Mucosa of stomach (tissue), 1 donor: ENCODE measurements around the gene GLO1.

ENCODE experiments used
- H3K27me3 ChIP-seq: one replicate; pipeline ENCODE4 v1.7.0; 2013; ENCODE audit warnings: mild to moderate bottlenecking, low read length; ENCODE audit not compliant: control insufficient read depth, insufficient read depth
- H3K36me3 ChIP-seq: one replicate; pipeline ENCODE4 v1.7.0; 2013; ENCODE audit warnings: low read length; ENCODE audit not compliant: control insufficient read depth, insufficient read depth
- H3K4me1 ChIP-seq: one replicate; pipeline ENCODE4 v1.7.0; 2013; ENCODE audit warnings: mild to moderate bottlenecking, low read length; ENCODE audit not compliant: control insufficient read depth, insufficient read depth
- H3K4me3 ChIP-seq: one replicate; pipeline ENCODE4 v1.7.0; 2013; ENCODE audit warnings: low read length
- H3K9ac ChIP-seq: one replicate; pipeline ENCODE4 v1.7.0; 2013; ENCODE audit warnings: mild to moderate bottlenecking, low read length, moderate library complexity
- H3K9me3 ChIP-seq: one replicate; pipeline ENCODE4 v1.7.0; 2013; ENCODE audit warnings: mild to moderate bottlenecking, low read length, moderate library complexity; ENCODE audit not compliant: control insufficient read depth
- donor health status: Pancreatic carcinoma.

The GLO1 gene

DNA sequence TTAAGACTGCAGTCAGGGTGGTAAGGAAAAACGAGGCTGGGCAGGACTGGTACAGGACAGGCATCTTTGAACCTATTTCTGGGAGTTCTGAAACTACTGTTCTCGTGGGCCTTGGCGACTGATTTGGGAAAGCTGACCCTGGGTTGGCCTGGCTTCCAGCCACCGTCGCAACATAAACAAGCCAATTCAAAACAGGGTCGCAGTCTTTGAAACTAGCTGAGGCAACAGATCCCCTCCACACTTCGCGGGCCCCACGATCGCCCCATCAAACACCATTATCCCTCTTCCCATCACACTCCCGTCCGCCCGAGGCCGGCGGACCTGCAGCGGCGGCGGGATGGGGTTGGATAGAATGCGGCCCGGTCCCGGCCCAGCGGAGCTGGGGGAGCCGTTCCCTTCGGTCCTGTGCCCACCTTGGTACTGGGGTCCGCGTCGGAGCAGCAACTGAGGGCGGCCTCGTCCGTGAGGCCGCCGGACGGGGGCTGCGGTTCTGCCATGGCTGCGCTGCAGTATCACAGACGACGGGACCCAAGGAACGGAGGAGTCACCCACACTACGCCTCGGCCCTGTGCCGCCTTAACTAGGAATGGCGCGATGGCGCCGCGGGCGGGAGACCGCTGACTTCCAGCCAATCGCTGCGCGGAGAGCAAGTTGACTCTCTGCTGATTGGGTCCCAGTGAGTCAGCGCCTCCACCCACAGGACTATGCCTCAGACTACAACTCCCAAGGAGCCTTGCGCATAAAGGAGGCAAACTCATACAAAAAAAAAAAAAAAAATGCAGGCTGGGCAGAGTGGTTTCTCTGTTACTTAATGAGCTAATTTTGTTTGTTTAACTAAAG is at the start of gene GLO1:
GLO1 (minus strand) TSS at position 588 of the 840 bp plus-strand sequence; CDS start at position 497, 91 bp downstream.
- Histone ChIP-seq H3K4me3 (peak within 1 kb of the TSS; percentile 97), H3K36me3 (no peaks in the 10 kb centered on the region), H3K4me1 (no peaks in the 10 kb centered on the region), H3K27me3 (no peaks in the 10 kb centered on the region), H3K9me3 (no peaks in the 10 kb centered on the region), H3K9ac (peak within 1 kb of the TSS; percentile 98)

DNA sequence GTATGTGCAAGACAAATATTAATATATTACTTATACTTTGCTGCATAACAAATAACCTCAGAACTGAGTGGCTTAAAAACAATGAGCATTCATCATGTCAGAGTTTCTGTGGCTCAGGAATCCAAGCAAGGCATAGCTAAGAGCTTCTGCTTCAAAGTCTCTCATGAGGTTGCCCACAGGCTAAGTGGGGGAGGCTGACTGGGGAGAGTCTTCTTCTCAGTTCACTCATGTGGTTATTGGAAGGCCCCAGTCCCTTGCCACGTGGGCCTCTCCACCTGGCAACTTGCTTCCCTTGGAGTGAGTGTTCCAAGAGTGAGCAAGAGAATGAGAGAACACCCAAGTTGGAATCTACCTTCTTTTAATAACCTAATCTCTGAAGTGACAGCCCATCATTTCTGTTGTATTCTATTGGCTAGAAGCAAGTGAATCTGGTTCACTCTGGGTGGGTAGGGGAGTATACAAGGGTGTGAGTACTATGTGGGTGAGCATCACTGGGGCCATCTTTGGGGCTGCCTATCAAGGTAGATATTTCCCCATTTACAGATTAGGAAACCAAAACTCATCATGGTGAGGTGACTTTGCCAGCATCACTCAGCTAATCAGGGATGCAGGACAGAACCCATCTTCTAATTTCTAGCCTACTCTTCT is 48.1 kb upstream of the GLO1 start:
- Histone ChIP-seq H3K4me3 (no peak overlapping the region), H3K9me3 (no peaks in the 10 kb centered on the region), H3K9ac (no peak overlapping the region), H3K4me1 (peaks cover 2% of the 10 kb centered on the region), H3K27me3 (no peaks in the 10 kb centered on the region), H3K36me3 (no peaks in the 10 kb centered on the region)

GRCh38 chr6:38749473-38749872 is 46.5 kb upstream of the GLO1 start:
- Histone ChIP-seq H3K36me3 (no peaks in the 10 kb centered on the region), H3K4me3 (no peak overlapping the region), H3K4me1 (no peaks in the 10 kb centered on the region), H3K27me3 (no peaks in the 10 kb centered on the region), H3K9ac (no peak overlapping the region), H3K9me3 (no peaks in the 10 kb centered on the region)

DNA sequence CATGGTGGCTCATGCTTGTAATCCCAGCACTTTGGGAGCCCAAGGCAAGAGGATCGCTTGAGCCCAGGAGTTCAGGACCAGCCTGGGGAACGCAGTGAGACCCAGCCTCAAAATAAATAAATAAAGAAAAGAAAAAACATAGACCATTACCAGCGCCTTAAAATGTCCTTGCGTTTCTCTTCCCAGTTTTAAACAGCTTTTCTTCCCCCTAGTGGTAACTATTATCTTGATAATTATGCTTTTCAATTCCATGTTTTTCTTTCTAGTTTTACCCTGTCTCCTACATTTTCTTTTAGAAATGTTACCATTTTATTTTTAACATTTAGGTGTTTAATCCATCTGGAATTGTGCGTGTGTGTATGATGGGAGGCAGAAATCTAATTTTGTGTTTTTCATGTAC is 36.6 kb upstream of the GLO1 start:
- no peaks in the 10 kb centered on the region for H3K4me1 ChIP-seq
- H3K9me3 ChIP-seq = no peaks in the 10 kb centered on the region
- H3K4me3 ChIP-seq = no peak overlapping the region
- no peak overlapping the region for H3K9ac ChIP-seq
- H3K36me3 ChIP-seq = no peaks in the 10 kb centered on the region
- H3K27me3 ChIP-seq = no peaks in the 10 kb centered on the region

- Histone ChIP-seq H3K4me3 (no peak overlapping the region), H3K9me3 (no peaks in the 10 kb centered on the region), H3K27me3 (no peaks in the 10 kb centered on the region), H3K4me1 (no peaks in the 10 kb centered on the region), H3K36me3 (no peaks in the 10 kb centered on the region), H3K9ac (no peak overlapping the region)
Observed at GRCh38 chr6:38738261-38738660, 35.3 kb upstream of the GLO1 start.

GRCh38 chr6:38736951-38737350 is 34.0 kb upstream of the GLO1 start:
- Histone ChIP-seq H3K27me3 (no peaks in the 10 kb centered on the region), H3K36me3 (no peaks in the 10 kb centered on the region), H3K4me1 (no peaks in the 10 kb centered on the region), H3K9me3 (no peaks in the 10 kb centered on the region), H3K4me3 (no peak overlapping the region), H3K9ac (no peak overlapping the region)

DNA sequence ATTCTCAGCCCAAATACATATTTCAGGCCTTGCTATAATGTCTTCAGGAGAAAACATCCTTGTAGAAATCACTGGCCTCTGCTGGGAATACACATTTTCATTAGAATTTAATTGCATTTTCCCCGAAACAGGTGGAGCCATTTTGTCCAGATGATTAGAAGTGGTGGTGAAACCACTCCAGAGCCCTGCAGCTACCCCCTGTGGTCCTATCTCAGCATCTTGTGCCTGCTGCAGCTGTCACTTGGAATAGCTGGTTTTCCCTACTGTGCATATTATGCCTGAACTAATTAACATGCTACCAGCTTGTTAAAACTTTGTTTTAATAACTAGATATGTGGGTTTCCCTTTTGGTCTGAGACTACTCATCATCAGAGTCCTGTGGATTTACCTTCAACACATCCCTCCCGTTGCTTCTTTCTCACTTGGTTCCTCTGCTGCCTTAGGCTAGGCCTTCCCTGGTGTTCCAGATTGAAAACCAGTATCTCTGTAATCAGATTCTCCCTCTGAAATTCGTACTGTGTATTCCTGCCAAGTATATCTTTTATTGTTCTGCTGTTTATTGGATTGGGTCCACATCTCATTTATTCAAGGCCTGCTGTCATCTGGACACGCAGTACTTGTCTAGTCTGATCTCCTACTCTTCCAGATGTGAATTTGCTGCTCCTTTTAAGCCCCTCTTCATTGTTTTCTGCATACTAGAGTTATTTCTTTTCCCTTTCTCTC is 27.4 kb upstream of the GLO1 start:
- Histone ChIP-seq H3K27me3 (no peaks in the 10 kb centered on the region), H3K4me1 (no peaks in the 10 kb centered on the region), H3K9ac (no peak overlapping the region), H3K9me3 (no peaks in the 10 kb centered on the region), H3K36me3 (no peaks in the 10 kb centered on the region), H3K4me3 (no peak overlapping the region)

DNA sequence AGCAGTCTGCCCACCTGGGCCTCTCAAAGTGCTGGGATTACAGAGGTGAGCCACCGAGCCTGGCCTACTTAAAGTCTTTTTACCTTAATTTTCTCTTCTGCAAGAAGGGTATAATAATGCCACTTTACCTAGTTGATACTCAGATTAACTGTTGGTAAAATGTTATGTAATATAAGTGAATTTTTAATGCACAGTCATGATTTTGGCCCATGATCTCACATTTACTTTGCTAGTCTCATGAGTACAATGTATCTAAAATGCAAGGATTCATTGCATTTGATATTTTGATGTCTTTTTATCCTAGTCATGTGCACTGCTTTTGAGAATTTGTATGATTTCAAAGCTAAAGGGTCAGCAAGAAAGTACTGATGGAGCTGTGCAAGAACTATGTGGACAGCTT is 25.3 kb upstream of the GLO1 start:
- Histone ChIP-seq H3K27me3 (no peaks in the 10 kb centered on the region), H3K4me3 (no peak overlapping the region), H3K36me3 (no peaks in the 10 kb centered on the region), H3K4me1 (no peaks in the 10 kb centered on the region), H3K9me3 (no peaks in the 10 kb centered on the region), H3K9ac (no peak overlapping the region)

GRCh38 chr6:38725414-38726183 is 22.7 kb upstream of the GLO1 start:
- H3K9ac ChIP-seq = no peak overlapping the region

GRCh38 chr6:38724343-38724742 is 21.4 kb upstream of the GLO1 start:
- H3K9me3 ChIP-seq = no peaks in the 10 kb centered on the region
- H3K36me3 ChIP-seq = no peaks in the 10 kb centered on the region
- peaks cover 3% of the 10 kb centered on the region for H3K27me3 ChIP-seq
- H3K9ac ChIP-seq = no peak overlapping the region
- no peak overlapping the region for H3K4me3 ChIP-seq
- H3K4me1 ChIP-seq = no peaks in the 10 kb centered on the region

More at GRCh38 chr6:38725414-38726183, 22.7 kb upstream of the GLO1 start:
- Histone ChIP-seq H3K27me3 (peaks cover 3% of the 10 kb centered on the region), H3K4me1 (no peaks in the 10 kb centered on the region), H3K4me3 (no peak overlapping the region), H3K36me3 (no peaks in the 10 kb centered on the region), H3K9me3 (no peaks in the 10 kb centered on the region)

- no peak overlapping the region for H3K9ac ChIP-seq
- H3K36me3 ChIP-seq = no peaks in the 10 kb centered on the region
- H3K27me3 ChIP-seq = peaks cover 3% of the 10 kb centered on the region
- no peaks in the 10 kb centered on the region for H3K9me3 ChIP-seq
- H3K4me1 ChIP-seq = no peaks in the 10 kb centered on the region
- H3K4me3 ChIP-seq = no peak overlapping the region
Observed at GRCh38 chr6:38723783-38724182, 20.8 kb upstream of the GLO1 start.
